Esophagus muscularis mucosa (tissue), 4 donors: ENCODE measurements around the gene LNPK. TPM values are rescaled to one million over a fixed set of nuclear protein-coding genes. Genes with fewer than 3 reads are reported as not detected.
"Not testable (repeated sequence)": the region's sequence is repeated elsewhere in the genome, so short reads cannot be mapped to it uniquely, and the experiment has no call there.

Source experiments
- DNase-seq: peaks from one replicate; pipeline ENCODE4 v3.0.0-alpha.2; 2017; ENCODE audit errors: extremely low spot score
- H3K27ac ChIP-seq, 4 donors: fragments of 200-600 bp; sonication (generic); replicated peaks in 1 of 4; 1 replicate in 3 of 4; 2 replicates in 1 of 4; pipeline ENCODE4 v1.5.1; 2016 to 2019; ENCODE audit warnings: mild to moderate bottlenecking in 1 of 4
- H3K27me3 ChIP-seq, 4 donors: fragments of 200-600 bp; sonication (generic); one replicate each; pipeline versions ENCODE4 v1.5.1 to v1.6.0; 2016 to 2019
- H3K36me3 ChIP-seq, 4 donors: fragments of 200-600 bp; sonication (generic); one replicate each; pipeline ENCODE4 v1.5.1; 2016 to 2019
- H3K4me1 ChIP-seq, 4 donors: fragments of 200-600 bp; sonication (generic); one replicate each; pipeline ENCODE4 v1.5.1; 2016 to 2019
- H3K4me3 ChIP-seq, 4 donors: fragments of 200-600 bp; sonication (generic); 1 replicate in 2 of 4; 2 replicates in 2 of 4; pipeline ENCODE4 v1.5.1; 2016 to 2019; ENCODE audit warnings: mild to moderate bottlenecking in 4 of 4, moderate library complexity in 1 of 4
- H3K9me3 ChIP-seq, 4 donors: fragments of 200-600 bp; sonication (generic); 1 replicate in 3 of 4; 2 replicates in 1 of 4; pipeline ENCODE4 v1.5.1; 2016 to 2019
- CTCF ChIP-seq, 3 experiments: fragments of 200-600 bp in 2 of 3; fragments of 450-650 bp in 1 of 3; sonication (generic) in 2 of 3; IDR thresholded peaks; one replicate each; pipeline ENCODE4 v1.5.1; 2017 to 2019; ENCODE audit warnings: antibody characterized with exemption in 3 of 3, mild to moderate bottlenecking in 2 of 3, moderate library complexity in 1 of 3
- EP300 ChIP-seq: sonication (generic); formaldehyde crosslinking; IDR thresholded peaks from one replicate; pipeline ENCODE4 v1.6.1; 2017; ENCODE audit warnings: antibody characterized with exemption
- POLR2A ChIP-seq: fragments of 450-650 bp; IDR thresholded peaks from one replicate; pipeline ENCODE4 v1.6.1; 2017; ENCODE audit warnings: antibody characterized with exemption, moderate library complexity, mild to moderate bottlenecking, low read depth
- POLR2AphosphoS5 ChIP-seq, 2 donors: sonication (generic); formaldehyde crosslinking; IDR thresholded peaks; one replicate each; pipeline ENCODE4 v1.6.1; 2017; ENCODE audit warnings: antibody characterized with exemption in 2 of 2
- WGBS: methylation state at CpG from one replicate; pipeline ENCODE4 v1.1.5; 2018; 5-methylcytosine and 5-hydroxymethylcytosine counted together
- intact Hi-C: fragments of 100-400 bp; cut with DNase I; formaldehyde crosslinking; loops from one replicate; pipeline ENCODE4 v1.15.1; 2023
- total RNA-seq, 4 donors: library from RNA; depleted of rRNA; stranded (reverse); fragments of >200 nt; gene quantifications; one replicate each; pipeline versions ENCODE4 v1.1.0 to v1.2.1, GENCODE V29; 2016

The LNPK gene
- total RNA-seq, 4 donors from 2014 or later, result 9.4 to 15.8 (median 11.4) TPM

- no peak for TF ChIP-seq EP300
- TF ChIP-seq CTCF (IDR thresholded peaks at IDR 0.05), result no peak
- TF ChIP-seq POLR2A, result no peak
- no peak for TF ChIP-seq POLR2AphosphoS5 (IDR thresholded peaks at IDR 0.05)
- Histone ChIP-seq H3K36me3 (no peaks in the 10 kb centered on the region), H3K9me3 (no peaks in the 10 kb centered on the region), H3K27me3 (no peaks in the 10 kb centered on the region), H3K27ac (peak overlapping the region; percentile 81 to 85 (median 82)), H3K4me1 (peaks cover 10 to 26% (median 23%) of the 10 kb centered on the region in 4 donors), H3K4me3 (peak overlapping the region; percentile 72 to 84 (median 78))
- intact Hi-C loops, result no loop called here
- no peak for DNase-seq
- WGBS, result 1% methylated on average over 21 of the region's 21 CpGs
These were observed 669 bp downstream of the LNPK start for GRCh38 chr2:176001281-176001915.

- Histone ChIP-seq H3K4me3 (no peak overlapping the region), H3K27ac (no peak overlapping the region), H3K9me3 (no peaks in the 10 kb centered on the region), H3K4me1 (peaks cover 10 to 26% (median 23%) of the 10 kb centered on the region in 4 donors), H3K27me3 (no peaks in the 10 kb centered on the region), H3K36me3 (no peaks in the 10 kb centered on the region)
- intact Hi-C loops, result no loop called here
- TF ChIP-seq CTCF (IDR thresholded peaks at IDR 0.05), result no peak
- TF ChIP-seq EP300, result no peak
- 89% methylated on average over 2 of the region's 2 CpGs for WGBS
- no peak for DNase-seq
These were observed 2.7 kb downstream of the LNPK start for GRCh38 chr2:175999283-175999819.

GRCh38 chr2:175990099-175990498, 12.0 kb downstream of the LNPK start:
- H3K36me3 ChIP-seq, result peaks cover 0 to 16% (median 3%) of the 10 kb centered on the region in 4 donors
- WGBS, result 88% methylated on average over 2 of the region's 2 CpGs
- intact Hi-C loops, result no loop called here
- H3K9me3 ChIP-seq, result no peaks in the 10 kb centered on the region
- no peaks in the 10 kb centered on the region for H3K4me1 ChIP-seq
- DNase-seq, result no peak
- no peak overlapping the region for H3K27ac ChIP-seq
- no peaks in the 10 kb centered on the region for H3K27me3 ChIP-seq
- no peak overlapping the region for H3K4me3 ChIP-seq
- TF ChIP-seq POLR2A (no peak), POLR2AphosphoS5 (IDR thresholded peaks at IDR 0.05) (no peak), CTCF (IDR thresholded peaks at IDR 0.05) (no peak)

GRCh38 chr2:175987126-175987525, 14.9 kb downstream of the LNPK start:
- DNase-seq, H3K9me3 ChIP-seq, H3K27me3 ChIP-seq, H3K27ac ChIP-seq, H3K4me3 ChIP-seq, intact Hi-C loops, H3K4me1 ChIP-seq: not testable (repeated sequence)
- H3K36me3 ChIP-seq, result peaks cover 0 to 16% (median 3%) of the 10 kb centered on the region in 4 donors
- WGBS, result 96% methylated on average over 4 of the region's 4 CpGs

- Histone ChIP-seq H3K4me3 (no peak overlapping the region), H3K36me3 (peaks cover 0 to 8% (median 2%) of the 10 kb centered on the region in 4 donors), H3K4me1 (no peaks in the 10 kb centered on the region), H3K27me3 (no peaks in the 10 kb centered on the region), H3K9me3 (no peaks in the 10 kb centered on the region), H3K27ac (no peak overlapping the region)
- intact Hi-C loops, result no loop called here
- DNase-seq, result no peak
- TF ChIP-seq POLR2AphosphoS5 (IDR thresholded peaks at IDR 0.05) (no peak), EP300 (no peak), POLR2A (no peak), CTCF (IDR thresholded peaks at IDR 0.05) (no peak)
- WGBS, result 94% methylated on average over 2 of the region's 2 CpGs
These were observed 17.2 kb downstream of the LNPK start for GRCh38 chr2:175984846-175985245.
